Activated CD4-positive, alpha-beta T cell treated with anti-CD3 and anti-CD28 coated beads, Interleukin-2, amount 50 U/mL, for 1 hour (primary cell): ENCODE results near the gene LAMB4.

ENCODE experiments used
- DNase-seq: peaks from one replicate; pipeline ENCODE4 v3.0.0-alpha.2; 2020

LAMB4 gene, protein sequence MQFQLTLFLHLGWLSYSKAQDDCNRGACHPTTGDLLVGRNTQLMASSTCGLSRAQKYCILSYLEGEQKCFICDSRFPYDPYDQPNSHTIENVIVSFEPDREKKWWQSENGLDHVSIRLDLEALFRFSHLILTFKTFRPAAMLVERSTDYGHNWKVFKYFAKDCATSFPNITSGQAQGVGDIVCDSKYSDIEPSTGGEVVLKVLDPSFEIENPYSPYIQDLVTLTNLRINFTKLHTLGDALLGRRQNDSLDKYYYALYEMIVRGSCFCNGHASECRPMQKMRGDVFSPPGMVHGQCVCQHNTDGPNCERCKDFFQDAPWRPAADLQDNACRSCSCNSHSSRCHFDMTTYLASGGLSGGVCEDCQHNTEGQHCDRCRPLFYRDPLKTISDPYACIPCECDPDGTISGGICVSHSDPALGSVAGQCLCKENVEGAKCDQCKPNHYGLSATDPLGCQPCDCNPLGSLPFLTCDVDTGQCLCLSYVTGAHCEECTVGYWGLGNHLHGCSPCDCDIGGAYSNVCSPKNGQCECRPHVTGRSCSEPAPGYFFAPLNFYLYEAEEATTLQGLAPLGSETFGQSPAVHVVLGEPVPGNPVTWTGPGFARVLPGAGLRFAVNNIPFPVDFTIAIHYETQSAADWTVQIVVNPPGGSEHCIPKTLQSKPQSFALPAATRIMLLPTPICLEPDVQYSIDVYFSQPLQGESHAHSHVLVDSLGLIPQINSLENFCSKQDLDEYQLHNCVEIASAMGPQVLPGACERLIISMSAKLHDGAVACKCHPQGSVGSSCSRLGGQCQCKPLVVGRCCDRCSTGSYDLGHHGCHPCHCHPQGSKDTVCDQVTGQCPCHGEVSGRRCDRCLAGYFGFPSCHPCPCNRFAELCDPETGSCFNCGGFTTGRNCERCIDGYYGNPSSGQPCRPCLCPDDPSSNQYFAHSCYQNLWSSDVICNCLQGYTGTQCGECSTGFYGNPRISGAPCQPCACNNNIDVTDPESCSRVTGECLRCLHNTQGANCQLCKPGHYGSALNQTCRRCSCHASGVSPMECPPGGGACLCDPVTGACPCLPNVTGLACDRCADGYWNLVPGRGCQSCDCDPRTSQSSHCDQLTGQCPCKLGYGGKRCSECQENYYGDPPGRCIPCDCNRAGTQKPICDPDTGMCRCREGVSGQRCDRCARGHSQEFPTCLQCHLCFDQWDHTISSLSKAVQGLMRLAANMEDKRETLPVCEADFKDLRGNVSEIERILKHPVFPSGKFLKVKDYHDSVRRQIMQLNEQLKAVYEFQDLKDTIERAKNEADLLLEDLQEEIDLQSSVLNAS (N-terminal part only)

GRCh38 chr7:108130261-108130660 lies at the start of gene LAMB4:
Gene LAMB4 (minus strand): TSS chr7:108130361. CDS start chr7:108123164, 7,197 bp downstream.
- DNase-seq: no peak

- no peak for DNase-seq
These were observed 48.2 kb upstream of the LAMB4 start for GRCh38 chr7:108178398-108178797.

- no peak for DNase-seq
These were observed 41.0 kb upstream of the LAMB4 start for GRCh38 chr7:108171164-108171563.

DNA sequence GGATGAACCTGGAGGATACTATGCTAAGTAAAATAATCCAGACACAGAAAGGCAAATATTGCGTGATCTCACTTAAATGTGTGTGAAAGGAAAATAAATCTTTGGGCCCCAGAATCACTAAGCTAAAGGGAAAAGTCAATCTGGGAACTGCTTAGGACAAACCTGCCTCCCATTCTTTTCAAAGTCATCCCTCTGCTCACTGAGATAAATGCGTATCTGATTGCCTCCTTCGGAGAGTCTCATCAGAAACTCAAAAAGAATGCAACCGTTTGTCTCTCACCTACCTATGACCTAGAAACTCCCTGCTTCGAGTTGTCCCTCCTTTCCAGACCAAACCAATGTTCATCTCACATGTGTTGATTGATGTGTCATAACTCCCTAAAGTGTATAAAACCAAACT lies 40.1 kb upstream of the LAMB4 start:
- DNase-seq: no peak

- no peak for DNase-seq
These were observed 37.3 kb upstream of the LAMB4 start for GRCh38 chr7:108167460-108167859.

DNA sequence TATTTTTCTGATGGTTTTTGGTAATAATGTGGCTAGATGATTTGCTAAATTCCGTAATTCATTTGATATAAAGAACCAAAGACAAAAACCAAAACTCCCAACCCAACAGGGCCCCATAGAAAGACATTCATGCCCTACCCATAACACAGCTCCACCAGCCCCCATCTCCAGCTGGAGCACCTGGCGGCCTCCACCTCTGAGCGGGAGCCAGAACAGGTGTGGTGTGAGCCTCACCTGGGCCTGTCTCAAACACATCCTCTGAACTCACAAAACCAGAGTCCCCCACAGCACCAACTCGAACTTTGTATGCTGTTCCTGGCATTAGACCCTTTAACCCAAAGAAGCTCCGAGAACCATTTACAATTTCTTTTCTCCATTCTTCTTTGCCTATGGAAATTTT lies 36.5 kb upstream of the LAMB4 start:
- no peak for DNase-seq

- no peak for DNase-seq
These were observed 35.6 kb upstream of the LAMB4 start for GRCh38 chr7:108165723-108166122.

DNA sequence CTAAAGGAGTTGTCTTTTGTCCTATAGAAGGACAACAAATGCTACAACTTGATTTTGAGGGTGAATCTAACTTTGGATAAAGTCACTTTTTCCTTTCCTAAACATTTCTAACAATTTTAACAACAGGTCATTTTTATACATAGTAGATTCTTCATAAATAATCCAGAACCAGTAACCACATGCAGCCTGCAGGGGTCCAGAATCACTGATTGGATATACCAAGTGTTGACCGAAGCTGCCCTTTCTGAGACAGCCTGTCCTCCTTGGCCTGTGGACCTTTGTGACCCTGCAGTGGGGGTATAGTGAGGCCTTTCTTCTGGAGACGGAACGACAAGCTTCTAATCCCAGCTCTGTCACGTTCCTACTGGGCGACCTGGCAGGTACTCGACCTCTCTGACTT lies 34.8 kb upstream of the LAMB4 start:
- DNase-seq: no peak

GRCh38 chr7:108164342-108164741 lies 34.2 kb upstream of the LAMB4 start:
- no peak for DNase-seq

DNA sequence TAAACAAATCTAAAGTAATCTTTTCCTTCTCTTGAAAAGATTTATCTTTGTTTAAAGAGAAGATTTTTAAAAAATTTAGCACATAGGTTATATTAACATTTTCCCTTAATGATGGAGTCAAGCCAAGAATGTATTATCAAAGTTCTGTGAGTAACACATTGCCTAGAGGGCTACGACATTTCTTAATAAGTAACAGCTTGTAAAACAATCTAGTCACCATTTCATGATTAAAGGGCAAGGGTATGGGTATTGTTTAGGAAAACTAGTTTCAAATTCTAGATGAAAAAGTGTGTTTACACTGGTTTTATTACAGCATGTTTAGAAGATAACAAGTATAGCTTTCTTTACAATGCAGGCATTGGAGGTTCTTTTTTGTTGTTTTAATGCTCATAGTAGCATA lies 28.6 kb upstream of the LAMB4 start:
- no peak for DNase-seq

DNA sequence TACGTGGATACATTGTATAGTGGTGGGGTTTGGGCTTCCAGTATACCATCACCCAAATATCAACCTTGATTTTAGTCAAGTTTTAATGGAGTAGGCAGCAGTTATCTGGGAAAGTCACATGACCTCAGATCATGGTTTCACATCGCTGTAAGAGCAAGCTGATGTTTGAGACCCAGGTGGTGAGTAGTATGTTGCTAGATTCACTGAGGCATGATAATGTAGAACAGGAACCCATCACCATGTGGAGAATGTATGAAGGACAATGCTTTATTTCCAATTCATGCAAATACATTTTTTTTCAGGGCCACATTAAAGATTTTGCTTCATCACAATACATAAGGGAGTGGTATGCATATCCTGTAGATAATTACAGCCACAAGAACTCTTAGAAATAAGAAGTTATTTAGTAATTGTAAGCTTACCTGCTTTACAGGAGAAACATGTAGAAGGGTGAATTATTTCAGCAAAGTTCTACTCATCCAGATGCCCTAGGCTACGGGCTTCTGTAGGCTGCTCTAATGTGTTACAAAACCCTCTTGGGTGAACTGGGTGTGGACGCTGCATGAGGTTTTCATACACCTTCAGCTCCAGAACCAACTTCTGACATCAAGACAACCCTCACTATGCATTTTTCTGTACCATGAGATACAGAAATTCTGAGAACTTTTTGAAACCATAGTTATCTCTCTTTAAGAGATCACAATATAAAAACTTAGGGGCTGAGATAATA lies 27.6 kb upstream of the LAMB4 start:
- DNase-seq: no peak

DNA sequence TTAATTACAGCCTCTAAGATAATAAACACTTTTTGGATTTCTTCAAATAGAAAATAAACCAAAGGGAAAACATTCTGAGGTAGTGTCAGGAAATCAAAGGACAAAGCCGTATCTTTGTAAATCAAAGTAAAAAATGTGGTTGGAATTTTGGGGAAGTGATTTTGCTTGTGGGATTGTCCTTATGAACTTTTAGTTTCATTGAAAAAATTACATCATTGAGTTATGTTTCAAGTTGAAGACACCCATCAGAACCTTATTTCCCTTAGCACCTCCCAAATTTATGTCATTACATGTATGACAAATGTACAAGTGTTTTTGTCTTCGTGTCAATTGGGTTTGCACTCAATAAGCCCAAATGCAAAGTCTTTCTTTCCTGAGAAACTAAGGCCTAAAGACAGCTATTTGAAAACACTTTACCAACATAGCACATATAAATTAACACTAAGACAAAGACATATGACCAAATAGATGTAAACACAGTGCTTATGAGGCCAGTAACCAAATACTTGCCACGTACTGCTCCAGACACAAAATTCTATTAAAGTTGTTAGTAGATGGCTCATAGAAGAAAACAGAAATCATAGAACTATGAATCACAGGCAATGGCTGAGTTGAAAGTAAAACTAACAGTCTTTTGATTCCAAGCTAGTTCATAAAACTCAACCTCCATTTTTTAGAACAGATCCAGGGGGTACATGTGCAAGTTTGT lies 26.9 kb upstream of the LAMB4 start:
- no peak for DNase-seq

- no peak for DNase-seq
These were observed 22.0 kb upstream of the LAMB4 start for GRCh38 chr7:108152198-108152597.

DNA sequence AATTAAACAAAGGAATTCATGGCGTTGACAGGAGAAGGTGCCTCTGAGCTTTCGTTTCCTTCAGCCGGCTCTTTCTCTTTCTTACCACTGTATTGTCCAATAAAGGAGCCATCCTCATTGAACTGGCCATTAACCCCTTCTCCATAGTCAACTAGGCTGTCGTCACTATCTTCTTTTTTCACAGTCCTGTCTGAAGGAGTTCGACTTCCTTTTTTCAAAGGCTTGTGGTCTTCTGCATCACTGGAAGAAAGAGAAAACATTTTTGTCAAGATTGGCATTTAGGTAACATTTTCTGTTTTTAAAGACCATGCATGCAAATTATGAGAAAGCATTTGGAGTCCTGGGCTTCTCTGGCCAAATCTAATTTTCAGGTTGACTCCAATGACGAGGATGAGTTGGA lies 19.7 kb upstream of the LAMB4 start:
- no peak for DNase-seq

DNA sequence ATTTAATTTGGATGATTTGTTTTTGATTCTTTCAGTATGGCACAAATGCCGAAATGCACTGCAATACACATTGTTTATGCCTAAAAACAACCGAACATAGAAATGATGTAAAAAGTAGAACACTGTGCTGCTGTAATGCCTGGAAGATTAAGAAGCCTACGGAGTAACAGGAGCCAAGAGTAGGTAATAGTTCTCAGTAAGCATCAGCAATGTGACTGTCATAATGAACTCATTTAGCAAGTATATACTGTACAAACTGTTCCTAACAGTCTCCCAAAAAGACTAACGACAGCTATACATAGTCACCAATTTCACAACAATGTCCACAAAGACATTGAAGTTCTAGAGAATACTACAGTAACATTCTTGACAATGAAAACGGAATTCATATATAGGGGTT lies 19.0 kb upstream of the LAMB4 start:
- DNase-seq: no peak

GRCh38 chr7:108147031-108147563 lies 16.9 kb upstream of the LAMB4 start:
- no peak for DNase-seq

GRCh38 chr7:108146070-108146842 lies 16.1 kb upstream of the LAMB4 start:
- DNase-seq: peak; percentile 3

DNA sequence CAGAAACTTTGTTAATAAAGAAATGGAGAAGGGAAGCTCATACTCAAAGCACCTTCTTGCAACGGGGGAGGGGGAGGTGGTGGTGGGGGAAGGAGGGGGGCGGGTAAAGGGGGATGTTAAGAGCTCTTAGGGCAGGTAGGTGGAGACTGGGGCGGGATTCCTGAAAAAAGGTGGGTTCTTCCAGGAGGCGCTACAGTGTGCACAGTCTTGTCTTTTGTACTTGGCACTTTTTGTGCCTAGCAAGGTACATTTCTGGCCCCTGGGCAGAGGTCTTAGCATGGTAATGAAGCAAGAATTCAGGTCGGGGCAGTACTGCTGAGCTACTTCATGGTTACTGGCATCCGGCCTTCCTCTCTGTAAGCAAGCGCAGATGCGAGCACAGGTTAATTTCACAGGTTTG lies 15.2 kb upstream of the LAMB4 start:
- DNase-seq: no peak

DNA sequence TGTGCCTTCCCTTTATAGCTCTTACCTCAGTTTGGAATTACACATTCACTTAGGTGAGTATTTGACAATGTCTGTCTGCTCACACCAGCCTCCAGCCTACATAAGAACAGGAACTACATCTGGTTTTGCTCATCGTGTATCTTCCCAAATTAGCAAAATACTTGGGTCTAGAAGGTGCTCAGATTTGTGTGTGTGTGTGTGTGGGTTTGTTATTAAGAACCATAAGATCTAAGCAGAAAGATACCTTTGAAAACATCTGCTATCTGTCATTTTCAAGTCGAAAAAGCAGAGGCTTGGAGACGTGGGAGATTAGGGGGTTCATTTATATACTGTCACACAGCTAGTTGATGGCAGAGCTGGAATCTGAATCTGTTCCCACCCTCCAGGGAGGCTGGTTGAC lies 14.8 kb upstream of the LAMB4 start:
- no peak for DNase-seq

DNA sequence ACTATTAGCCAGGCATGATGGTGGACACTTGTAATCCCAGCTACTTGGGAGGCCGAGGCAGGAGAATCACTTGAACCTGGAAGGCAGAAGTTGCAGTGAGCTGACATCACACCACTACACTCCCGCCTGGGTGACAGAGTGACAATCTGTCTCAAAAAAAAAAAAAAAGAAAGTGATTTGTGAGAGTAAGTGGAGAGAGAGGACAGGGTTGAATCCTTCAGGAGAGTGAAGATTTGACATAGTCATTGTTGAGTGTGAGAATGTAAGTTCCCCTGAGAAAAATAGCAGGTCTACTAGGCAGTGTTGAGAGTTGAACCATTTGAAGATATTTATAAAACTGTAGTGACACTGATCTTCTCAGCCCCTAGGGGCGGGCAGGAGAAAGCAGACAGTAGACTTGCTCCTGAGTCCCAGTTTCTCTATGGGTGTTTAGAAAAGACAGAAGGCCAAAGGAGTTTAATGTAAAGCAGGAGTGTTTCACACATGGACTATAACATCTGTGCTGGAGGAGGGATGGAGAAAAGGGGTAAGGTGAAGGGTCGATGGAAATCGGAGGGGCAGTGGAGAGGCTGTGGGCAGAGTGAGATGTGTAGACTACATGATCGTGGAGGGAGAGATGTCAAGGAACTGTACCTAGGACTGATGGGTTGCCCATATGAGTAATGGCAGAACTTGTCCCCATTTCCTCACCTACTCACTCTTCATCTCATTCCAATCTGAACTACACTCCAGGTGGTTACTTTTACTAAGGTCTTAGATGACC lies 13.7 kb upstream of the LAMB4 start:
- DNase-seq: no peak
